Peyer's patch (tissue), 4 donors: ENCODE results near the gene CHD5. TPM values are rescaled to one million over a fixed set of nuclear protein-coding genes. Genes with fewer than 3 reads are reported as not detected.

Experiments
- DNase-seq, 3 donors: peaks; one replicate each; pipeline ENCODE4 v3.0.0-alpha.2; 2017 to 2019
- H3K27ac ChIP-seq, 4 donors: fragments of 200-600 bp; sonication (generic); one replicate each; pipeline ENCODE4 v1.5.1; 2016 to 2019
- H3K27me3 ChIP-seq, 2 donors: fragments of 200-600 bp; sonication (generic); one replicate each; pipeline ENCODE4 v1.5.1; 2019
- H3K36me3 ChIP-seq, 3 donors: fragments of 200-600 bp; sonication (generic); one replicate each; pipeline ENCODE4 v1.5.1; 2016 to 2019
- H3K4me1 ChIP-seq, 4 donors: fragments of 200-600 bp; sonication (generic); one replicate each; pipeline ENCODE4 v1.5.1; 2016 to 2019
- H3K4me3 ChIP-seq, 4 donors: fragments of 200-600 bp; sonication (generic); 1 replicate in 3 of 4; 2 replicates in 1 of 4; pipeline ENCODE4 v1.5.1; 2016 to 2019; ENCODE audit warnings: mild to moderate bottlenecking in 1 of 4
- H3K9me3 ChIP-seq, 4 donors: fragments of 200-600 bp; sonication (generic); one replicate each; pipeline ENCODE4 v1.5.1; 2016 to 2019; ENCODE audit warnings: mild to moderate bottlenecking in 1 of 4
- CTCF ChIP-seq, 6 experiments: fragments of 450-650 bp in 4 of 6; fragments of 200-600 bp in 2 of 6; sonication (generic) in 1 of 6; IDR thresholded peaks; one replicate each; pipeline ENCODE4 v1.5.1; 2017 to 2019; ENCODE audit warnings: antibody characterized with exemption in 6 of 6, mild to moderate bottlenecking in 3 of 6, moderate library complexity in 1 of 6
- POLR2A ChIP-seq, 2 donors: fragments of 450-650 bp; IDR thresholded peaks; one replicate each; pipeline ENCODE4 v1.5.1; 2017; ENCODE audit warnings: antibody characterized with exemption in 2 of 2, mild to moderate bottlenecking in 2 of 2, moderate library complexity in 2 of 2
- total RNA-seq, 4 donors: library from RNA; depleted of rRNA; stranded (reverse); fragments of >200 nt; gene quantifications; one replicate each; pipeline ENCODE4 v1.1.0, GENCODE V29; 2016

CHD5 gene
- total RNA-seq, 4 donors from 2014 or later, result under 0.01 to 0.66 (median 0.22) TPM

GRCh38 chr1:6062670-6063069 lies 117.5 kb downstream of the CHD5 start:
- no peaks in the 10 kb centered on the region for H3K27me3 ChIP-seq
- no peak for TF ChIP-seq CTCF (IDR thresholded peaks at IDR 0.05)
- H3K36me3 ChIP-seq, result no peaks in the 10 kb centered on the region
- H3K4me1 ChIP-seq, result peaks cover 0 to 10% (median 0%) of the 10 kb centered on the region in 4 donors
- DNase-seq, result no peak
- H3K27ac ChIP-seq, result no peak overlapping the region
- no peaks in the 10 kb centered on the region for H3K9me3 ChIP-seq
- no peak overlapping the region for H3K4me3 ChIP-seq

- Histone ChIP-seq H3K4me1 (peaks cover 0 to 10% (median 0%) of the 10 kb centered on the region in 4 donors), H3K36me3 (no peaks in the 10 kb centered on the region), H3K9me3 (no peaks in the 10 kb centered on the region), H3K27ac (no peak overlapping the region), H3K4me3 (no peak overlapping the region), H3K27me3 (no peaks in the 10 kb centered on the region)
- no peak for DNase-seq
- TF ChIP-seq CTCF (IDR thresholded peaks at IDR 0.05) (no peak), POLR2A (IDR thresholded peaks at IDR 0.05) (no peak)
Measured at GRCh38 chr1:6059866-6060265, 120.3 kb downstream of the CHD5 start.

GRCh38 chr1:6057170-6057845 lies 122.8 kb downstream of the CHD5 start:
- Histone ChIP-seq H3K36me3 (no peaks in the 10 kb centered on the region), H3K27me3 (no peaks in the 10 kb centered on the region), H3K27ac (no peak overlapping the region), H3K4me3 (no peak overlapping the region), H3K4me1 (peaks cover 0 to 16% (median 0%) of the 10 kb centered on the region in 4 donors), H3K9me3 (no peaks in the 10 kb centered on the region)
- TF ChIP-seq POLR2A (IDR thresholded peaks at IDR 0.05) (no peak), CTCF (IDR thresholded peaks at IDR 0.05) (no peak)
- no peak for DNase-seq

GRCh38 chr1:6056572-6056948 lies 123.6 kb downstream of the CHD5 start:
- no peak overlapping the region for H3K27ac ChIP-seq
- H3K4me3 ChIP-seq, result no peak overlapping the region
- H3K36me3 ChIP-seq, result no peaks in the 10 kb centered on the region
- no peak for DNase-seq
- no peak for TF ChIP-seq POLR2A (IDR thresholded peaks at IDR 0.05)
- TF ChIP-seq CTCF (IDR thresholded peaks at IDR 0.05), result no peak
- peaks cover 0 to 16% (median 0%) of the 10 kb centered on the region in 4 donors for H3K4me1 ChIP-seq
- H3K9me3 ChIP-seq, result no peaks in the 10 kb centered on the region
- H3K27me3 ChIP-seq, result no peaks in the 10 kb centered on the region

GRCh38 chr1:6054596-6054995 lies 125.5 kb downstream of the CHD5 start:
- Histone ChIP-seq H3K36me3 (no peaks in the 10 kb centered on the region), H3K4me3 (no peak overlapping the region), H3K4me1 (peaks cover 0 to 16% (median 0%) of the 10 kb centered on the region in 4 donors), H3K27me3 (no peaks in the 10 kb centered on the region), H3K27ac (no peak overlapping the region), H3K9me3 (no peaks in the 10 kb centered on the region)
- TF ChIP-seq POLR2A (IDR thresholded peaks at IDR 0.05) (no peak), CTCF (IDR thresholded peaks at IDR 0.05) (no peak)
- no peak for DNase-seq

GRCh38 chr1:6053206-6053546 lies 126.9 kb downstream of the CHD5 start:
- no peak overlapping the region for H3K27ac ChIP-seq
- no peaks in the 10 kb centered on the region for H3K27me3 ChIP-seq
- no peaks in the 10 kb centered on the region for H3K9me3 ChIP-seq
- H3K4me3 ChIP-seq, result no peak overlapping the region
- TF ChIP-seq POLR2A (IDR thresholded peaks at IDR 0.05) (no peak), CTCF (IDR thresholded peaks at IDR 0.05) (no peak)
- H3K36me3 ChIP-seq, result no peaks in the 10 kb centered on the region
- no peak for DNase-seq
- peaks cover 0 to 6% (median 0%) of the 10 kb centered on the region in 4 donors for H3K4me1 ChIP-seq
